Osteoblast (primary cell): ENCODE results near the gene AMPD3. TPM values are rescaled to one million over a fixed set of nuclear protein-coding genes. Genes with fewer than 3 reads are reported as not detected.

Source experiments
- DNase-seq: peaks from one replicate; pipeline ENCODE4 v3.0.0; 2011; ENCODE audit warnings: low spot score, mixed read lengths; ENCODE audit not compliant: insufficient read length; ENCODE audit errors: missing footprints
- H2AFZ ChIP-seq: 2 replicates; pipeline ENCODE4 v1.6.0; 2011; ENCODE audit warnings: mild to moderate bottlenecking, low read length
- H3K27ac ChIP-seq: 2 replicates; pipeline ENCODE4 v1.5.1; 2011; ENCODE audit warnings: mild to moderate bottlenecking, low read depth, low read length, moderate library complexity
- H3K27me3 ChIP-seq: 2 replicates; pipeline ENCODE4 v1.6.0; 2012; ENCODE audit warnings: mild to moderate bottlenecking, control low read depth, inconsistent platforms, low read length, moderate library complexity; ENCODE audit not compliant: insufficient read depth
- H3K36me3 ChIP-seq: 2 replicates; pipeline ENCODE4 v1.5.1; 2011; ENCODE audit warnings: mild to moderate bottlenecking, low read length, control low read depth, moderate library complexity; ENCODE audit not compliant: insufficient read depth
- H3K4me1 ChIP-seq: 2 replicates; pipeline ENCODE4 v1.5.1; 2011; ENCODE audit warnings: mild to moderate bottlenecking, low read length, control low read depth, moderate library complexity; ENCODE audit not compliant: insufficient read depth
- H3K4me2 ChIP-seq: 2 replicates; pipeline ENCODE4 v1.6.0; 2011; ENCODE audit warnings: mild to moderate bottlenecking, low read length; ENCODE audit not compliant: insufficient read depth
- H3K4me3 ChIP-seq: fragments of 200-600 bp; sonication (generic); 3 replicates; pipeline ENCODE4 v1.5.1; 2012; ENCODE audit warnings: mild to moderate bottlenecking, low read length, inconsistent platforms; ENCODE audit not compliant: insufficient read depth
- H3K79me2 ChIP-seq: 2 replicates; pipeline ENCODE4 v1.6.0; 2012; ENCODE audit warnings: mild to moderate bottlenecking, low read length, control low read depth, inconsistent platforms; ENCODE audit not compliant: insufficient read depth
- H3K9me3 ChIP-seq: 2 replicates; pipeline ENCODE4 v1.5.1; 2011; ENCODE audit warnings: low read depth, low read length, control low read depth
- H4K20me1 ChIP-seq: 2 replicates; pipeline ENCODE4 v1.6.0; 2012; ENCODE audit warnings: mild to moderate bottlenecking, low read length, control low read depth; ENCODE audit not compliant: insufficient read depth
- CTCF ChIP-seq: IDR thresholded peaks from 2 replicates; pipeline ENCODE4 v1.5.1; 2011; ENCODE audit warnings: mild to moderate bottlenecking, low read depth, low read length, moderate library complexity; ENCODE audit errors: extremely low read depth
- total RNA-seq: library from RNA; depleted of rRNA; stranded (reverse); fragments of >200 nt; gene quantifications from 2 replicates; pipeline ENCODE4 v1.2.3, GENCODE V29; 2012

Gene AMPD3
- total RNA-seq, 1 donor = 3.6 TPM

- TF ChIP-seq CTCF = no peak
- Histone ChIP-seq H3K9me3 (no peaks in the 10 kb centered on the region), H3K79me2 (peaks cover 5% of the 10 kb centered on the region), H3K27ac (peak overlapping the region; percentile 58), H3K4me3 (no peak overlapping the region), H4K20me1 (no peaks in the 10 kb centered on the region), H3K4me1 (peaks cover 39% of the 10 kb centered on the region), H2AFZ (no peak overlapping the region), H3K36me3 (peaks cover 41% of the 10 kb centered on the region), H3K4me2 (peak overlapping the region; percentile 59), H3K27me3 (no peaks in the 10 kb centered on the region)
- DNase-seq = no peak
These were observed 73.1 kb downstream of the AMPD3 start for GRCh38 chr11:10528121-10528520.

GRCh38 chr11:10529279-10529678 lies 74.2 kb downstream of the AMPD3 start:
- no peak for TF ChIP-seq CTCF
- Histone ChIP-seq H3K4me2 (peak overlapping the region; percentile 0), H3K27me3 (no peaks in the 10 kb centered on the region), H3K79me2 (peaks cover 14% of the 10 kb centered on the region), H3K27ac (peak overlapping the region; percentile 58), H3K4me3 (no peak overlapping the region), H3K36me3 (peaks cover 49% of the 10 kb centered on the region), H2AFZ (no peak overlapping the region), H3K4me1 (peaks cover 39% of the 10 kb centered on the region), H3K9me3 (no peaks in the 10 kb centered on the region), H4K20me1 (no peaks in the 10 kb centered on the region)
- peak; percentile 53 for DNase-seq

GRCh38 chr11:10532526-10532925 lies 77.5 kb downstream of the AMPD3 start:
- no peak overlapping the region for H2AFZ ChIP-seq
- no peak for DNase-seq

DNA sequence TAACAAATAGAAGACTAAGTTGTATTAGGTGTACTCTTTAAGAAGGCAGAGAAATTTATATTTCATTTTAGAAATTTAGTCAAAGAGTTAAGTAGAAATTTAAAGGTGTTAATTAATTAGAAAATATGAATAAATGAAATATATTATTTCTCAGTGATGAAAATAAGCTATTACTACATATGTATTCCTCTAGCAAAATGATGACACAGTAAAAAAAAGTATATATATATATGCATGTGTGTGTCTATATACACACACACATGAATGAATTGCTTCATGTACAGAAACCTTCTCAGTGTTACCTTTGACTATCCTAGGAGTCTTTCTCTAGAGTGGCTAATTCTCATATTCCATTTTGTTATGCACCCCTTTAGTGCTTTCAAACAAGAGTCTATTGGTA lies 78.3 kb downstream of the AMPD3 start:
- no peak overlapping the region for H3K4me3 ChIP-seq
- no peak overlapping the region for H3K4me2 ChIP-seq
- peaks cover 49% of the 10 kb centered on the region for H3K79me2 ChIP-seq
- H3K27me3 ChIP-seq = no peaks in the 10 kb centered on the region
- no peak for TF ChIP-seq CTCF
- peaks cover 31% of the 10 kb centered on the region for H3K36me3 ChIP-seq
- no peaks in the 10 kb centered on the region for H4K20me1 ChIP-seq
- peaks cover 44% of the 10 kb centered on the region for H3K4me1 ChIP-seq
- DNase-seq = no peak
- no peak overlapping the region for H3K27ac ChIP-seq
- H3K9me3 ChIP-seq = no peaks in the 10 kb centered on the region
- no peak overlapping the region for H2AFZ ChIP-seq

More at GRCh38 chr11:10532526-10532925, 77.5 kb downstream of the AMPD3 start:
- TF ChIP-seq CTCF = no peak
- H3K9me3 ChIP-seq = no peaks in the 10 kb centered on the region
- H3K36me3 ChIP-seq = peaks cover 31% of the 10 kb centered on the region
- H4K20me1 ChIP-seq = no peaks in the 10 kb centered on the region
- H3K27ac ChIP-seq = no peak overlapping the region
- H3K4me1 ChIP-seq = peaks cover 44% of the 10 kb centered on the region
- H3K4me2 ChIP-seq = no peak overlapping the region
- H3K27me3 ChIP-seq = no peaks in the 10 kb centered on the region
- peaks cover 41% of the 10 kb centered on the region for H3K79me2 ChIP-seq
- H3K4me3 ChIP-seq = no peak overlapping the region
